Measurements from ENCODE around the gene EPAS1.

GRCh38 chr2:46263347-46263746 lies 33.9 kb upstream of the EPAS1 start:
- TF ChIP-seq CTCF (IDR thresholded peaks at IDR 0.05) (no peak), POLR2A (IDR thresholded peaks at IDR 0.05) (no peak)
